ENCODE data around the gene EXOC4.

GRCh38 chr7:133683182-133683454, 430.2 kb downstream of the EXOC4 start:
- TF ChIP-seq CTCF (IDR thresholded peaks at IDR 0.05; ENCODE audit: low read depth, low read length, poor library complexity, severe bottlenecking) (no peak), EZH2phosphoT487 (IDR thresholded peaks at IDR 0.05; ENCODE audit: borderline replicate concordance, low read length) (no peak)

All from DOHH2 (cell line).